ENCODE measurements around the gene CDC42EP2. TPM values are rescaled to one million over a fixed set of nuclear protein-coding genes. Genes with fewer than 3 reads are reported as not detected.

The CDC42EP2 gene
- total and polyA plus RNA-seq, 11 donors, result 3.3 to 25.0 (median 10.3) TPM

GRCh38 chr11:65298131-65298535 lies 16.5 kb upstream of the CDC42EP2 start:
- H3K4me1 ChIP-seq, result peaks cover 0 to 72% (median 55%) of the 10 kb centered on the region in 12 donors
- peak overlapping the region in 4 of 12 donors; percentile 10 to 25 (median 14) for H3K4me3 ChIP-seq
- peak overlapping the region; percentile 56 to 92 (median 81) for H3K27ac ChIP-seq
- peaks cover 0 to 30% (median 12%) of the 10 kb centered on the region in 9 donors for H3K36me3 ChIP-seq
- 24 to 36% (median 28%) methylated on average over 5 to 8 of the region's 8 CpGs for WGBS, 4 donors
- no peaks in the 10 kb centered on the region for H3K27me3 ChIP-seq
- TF ChIP-seq POLR2A (IDR thresholded peaks at IDR 0.05), result no peak
- no peak for TF ChIP-seq CTCF (IDR thresholded peaks at IDR 0.05)
- DNase-seq (peak; percentile 86 to 96 (median 90)), ATAC-seq (peak; percentile 73 to 89 (median 87))
- H3K9me3 ChIP-seq, result no peaks in the 10 kb centered on the region
- intact Hi-C loops (cut with DNase I), result loop anchor here in 2 of 10 donors (2.0 kb wide), 1 partner anchor 17 kb away; the partner anchor contains the start of gene CDC42EP2 (in 2 of the 2)

GRCh38 chr11:65298655-65299179 lies 15.9 kb upstream of the CDC42EP2 start:
- ATAC-seq (peak; percentile 36 to 61 (median 50)), DNase-seq (peak; percentile 71 to 88 (median 75))
- TF ChIP-seq POLR2A (IDR thresholded peaks at IDR 0.05) (peak in 1 of 2 donors; percentile 20), CTCF (IDR thresholded peaks at IDR 0.05) (no peak)
- H3K9me3 ChIP-seq, result no peaks in the 10 kb centered on the region
- intact Hi-C loops (cut with DNase I), result loop anchor here in 2 of 10 donors (2.0 kb wide), 1 partner anchor 16 kb away; the partner anchor contains the start of gene CDC42EP2 (in 2 of the 2)
- peaks cover 0 to 66% (median 52%) of the 10 kb centered on the region in 12 donors for H3K4me1 ChIP-seq
- H3K36me3 ChIP-seq, result peaks cover 0 to 30% (median 12%) of the 10 kb centered on the region in 9 donors
- WGBS, 4 donors, result 29 to 46% (median 35%) methylated on average over 9 to 12 of the region's 12 CpGs
- H3K27ac ChIP-seq, result peak overlapping the region; percentile 56 to 92 (median 81)
- peak overlapping the region in 4 of 12 donors; percentile 10 to 25 (median 14) for H3K4me3 ChIP-seq
- no peaks in the 10 kb centered on the region for H3K27me3 ChIP-seq

- DNase-seq (no peak), ATAC-seq (no peak)
- Histone ChIP-seq H3K4me3 (no peak overlapping the region), H3K27me3 (no peaks in the 10 kb centered on the region), H3K36me3 (peaks cover 0 to 11% (median 2%) of the 10 kb centered on the region in 9 donors), H3K27ac (peak overlapping the region in 5 of 12 donors; percentile 22 to 67 (median 58)), H3K4me1 (peaks cover 0 to 52% (median 46%) of the 10 kb centered on the region in 12 donors), H3K9me3 (no peaks in the 10 kb centered on the region)
- TF ChIP-seq CTCF (IDR thresholded peaks at IDR 0.05) (no peak), POLR2A (IDR thresholded peaks at IDR 0.05) (no peak)
- WGBS, 4 donors, result 88 to 91% (median 89%) methylated on average over 17 of the region's 17 CpGs
- intact Hi-C loops (cut with DNase I), result no loop called here
Observed at GRCh38 chr11:65300621-65301275, 13.9 kb upstream of the CDC42EP2 start.
